ENCODE data around the gene ARSK.

The ARSK gene

GRCh38 chr5:95565280-95565920 lies 10.5 kb downstream of the ARSK start:
- DNase-seq (ENCODE audit: low spot score): no peak

- no peak for DNase-seq (ENCODE audit: low spot score)
Measured at GRCh38 chr5:95572016-95572415, 17.1 kb downstream of the ARSK start.

GRCh38 chr5:95581576-95581975 lies 26.7 kb downstream of the ARSK start:
- DNase-seq (ENCODE audit: low spot score): no peak

GRCh38 chr5:95583992-95584391 lies 29.1 kb downstream of the ARSK start:
- no peak for DNase-seq (ENCODE audit: low spot score)

GRCh38 chr5:95590880-95591279 lies 36.0 kb downstream of the ARSK start:
- no peak for DNase-seq (ENCODE audit: low spot score)

- DNase-seq (ENCODE audit: low spot score): no peak
Measured at GRCh38 chr5:95591490-95591901, 36.6 kb downstream of the ARSK start.

- DNase-seq (ENCODE audit: low spot score): no peak
Measured at GRCh38 chr5:95595289-95595931, 40.5 kb downstream of the ARSK start.

- no peak for DNase-seq (ENCODE audit: low spot score)
Measured at GRCh38 chr5:95599252-95599651, 44.4 kb downstream of the ARSK start.

- DNase-seq (ENCODE audit: low spot score): no peak
Measured at GRCh38 chr5:95600557-95600956, 45.7 kb downstream of the ARSK start.

GRCh38 chr5:95605786-95606185 lies 50.9 kb downstream of the ARSK start:
- DNase-seq (ENCODE audit: low spot score): no peak

GRCh38 chr5:95606419-95606818 lies 51.5 kb downstream of the ARSK start:
- DNase-seq (ENCODE audit: low spot score): no peak

GRCh38 chr5:95609711-95610110 lies 54.8 kb downstream of the ARSK start:
- DNase-seq (ENCODE audit: low spot score): no peak

GRCh38 chr5:95610546-95610945 lies 55.6 kb downstream of the ARSK start:
- DNase-seq (ENCODE audit: low spot score): no peak

GRCh38 chr5:95611396-95611795 lies 56.5 kb downstream of the ARSK start:
- DNase-seq (ENCODE audit: low spot score): no peak

- no peak for DNase-seq (ENCODE audit: low spot score)
Measured at GRCh38 chr5:95613514-95613913, 58.6 kb downstream of the ARSK start.

- no peak for DNase-seq (ENCODE audit: low spot score)
Measured at GRCh38 chr5:95615164-95615467, 60.2 kb downstream of the ARSK start.

- DNase-seq (ENCODE audit: low spot score): no peak
Measured at GRCh38 chr5:95617057-95617456, 62.2 kb downstream of the ARSK start.

GRCh38 chr5:95619096-95619495 lies 64.2 kb downstream of the ARSK start:
- no peak for DNase-seq (ENCODE audit: low spot score)

GRCh38 chr5:95619514-95620029 lies 64.7 kb downstream of the ARSK start:
- DNase-seq (ENCODE audit: low spot score): no peak

- peak; percentile 55 for DNase-seq (ENCODE audit: low spot score)
Measured at GRCh38 chr5:95620030-95620869, 65.3 kb downstream of the ARSK start, which contains the start of gene GPR150. Gene GPR150 (plus strand): TSS chr5:95620087. CDS start chr5:95620276, 189 bp downstream.

GRCh38 chr5:95620870-95621838 lies 66.3 kb downstream of the ARSK start:
- peak; percentile 34 for DNase-seq (ENCODE audit: low spot score)

Measured in CD4-positive, alpha-beta T cell treated with Interleukin-6 at 100 ng/mL for 8 hours (primary cell).